H9 (cell line): ENCODE measurements around the gene CSRNP2. TPM values are rescaled to one million over a fixed set of nuclear protein-coding genes. Genes with fewer than 3 reads are reported as not detected.

Source experiments
- DNase-seq: peaks from one replicate; pipeline ENCODE4 v3.0.0-alpha.2; 2017
- H2AFZ ChIP-seq: one replicate; pipeline ENCODE4 v1.6.1; 2013; ENCODE audit warnings: mild to moderate bottlenecking, low read length, control low read depth, moderate library complexity
- H2AK5ac ChIP-seq: 2 replicates; pipeline ENCODE4 v1.6.1; 2013; ENCODE audit warnings: low read length, control low read depth, mixed read lengths; ENCODE audit not compliant: insufficient read length
- H2BK120ac ChIP-seq: one replicate; pipeline ENCODE4 v1.6.1; 2013; ENCODE audit warnings: low read depth, mild to moderate bottlenecking, low read length, control low read depth, inconsistent platforms; ENCODE audit not compliant: poor library complexity, severe bottlenecking
- H2BK12ac ChIP-seq: 2 replicates; pipeline ENCODE4 v1.6.1; 2013; ENCODE audit warnings: low read length, control low read depth, mixed read lengths, low read depth; ENCODE audit not compliant: insufficient read length
- H2BK15ac ChIP-seq: 2 replicates; pipeline ENCODE4 v1.6.1; 2013; ENCODE audit warnings: low read depth, low read length, control low read depth
- H2BK20ac ChIP-seq: one replicate; pipeline ENCODE4 v1.6.1; 2013; ENCODE audit warnings: low read depth, mild to moderate bottlenecking, low read length, control low read depth, inconsistent platforms; ENCODE audit not compliant: poor library complexity, severe bottlenecking
- H2BK5ac ChIP-seq: 2 replicates; pipeline ENCODE4 v1.6.1; 2013; ENCODE audit warnings: low read length, control low read depth, mixed read lengths; ENCODE audit not compliant: insufficient read length
- H3K14ac ChIP-seq: 2 replicates; pipeline ENCODE4 v1.6.1; 2013; ENCODE audit warnings: low read length, control low read depth; ENCODE audit not compliant: insufficient read depth
- H3K18ac ChIP-seq: 2 replicates; pipeline ENCODE4 v1.6.1; 2013; ENCODE audit warnings: low read depth, mild to moderate bottlenecking, mixed read lengths, low read length, control low read depth; ENCODE audit not compliant: insufficient read length
- H3K23ac ChIP-seq: 2 replicates; pipeline ENCODE4 v1.6.1; 2013; ENCODE audit warnings: low read length, control low read depth, mixed read lengths, low read depth; ENCODE audit not compliant: insufficient read length
- H3K23me2 ChIP-seq: 2 replicates; pipeline ENCODE4 v1.6.1; 2013; ENCODE audit warnings: low read depth, mild to moderate bottlenecking, mixed read lengths, low read length, control low read depth; ENCODE audit not compliant: insufficient read length, poor library complexity, severe bottlenecking
- H3K27ac ChIP-seq: 2 replicates; pipeline ENCODE4 v1.5.1; 2013; ENCODE audit warnings: low read length, control low read depth, mixed read lengths, low read depth; ENCODE audit not compliant: insufficient read length
- H3K27me3 ChIP-seq: 2 replicates; pipeline ENCODE4 v1.6.1; 2013; ENCODE audit warnings: low read length, control low read depth, inconsistent platforms; ENCODE audit not compliant: insufficient read depth
- H3K4ac ChIP-seq: 2 replicates; pipeline ENCODE4 v1.6.1; 2013; ENCODE audit warnings: low read depth, mild to moderate bottlenecking, control low read depth, inconsistent platforms, low read length, moderate library complexity
- H3K4me1 ChIP-seq: 2 replicates; pipeline ENCODE4 v1.6.1; 2013; ENCODE audit warnings: low read length, control low read depth, inconsistent platforms; ENCODE audit not compliant: insufficient read depth
- H3K4me2 ChIP-seq: 2 replicates; pipeline ENCODE4 v1.6.1; 2013; ENCODE audit warnings: low read length, control low read depth, mixed read lengths; ENCODE audit not compliant: insufficient read length, insufficient read depth
- H3K56ac ChIP-seq: 2 replicates; pipeline ENCODE4 v1.6.1; 2013; ENCODE audit warnings: low read depth, mild to moderate bottlenecking, mixed read lengths, low read length, control low read depth; ENCODE audit not compliant: insufficient read length
- H3K79me1 ChIP-seq: 2 replicates; pipeline ENCODE4 v1.6.1; 2013; ENCODE audit warnings: low read depth, mild to moderate bottlenecking, moderate library complexity, low read length, control low read depth, inconsistent platforms; ENCODE audit not compliant: insufficient read depth, poor library complexity, severe bottlenecking
- H3K79me2 ChIP-seq: 2 replicates; pipeline ENCODE4 v1.6.1; 2013; ENCODE audit warnings: low read length, control low read depth, inconsistent platforms; ENCODE audit not compliant: insufficient read depth
- H3K9ac ChIP-seq: 2 replicates; pipeline ENCODE4 v1.6.1; 2013; ENCODE audit warnings: low read length, control low read depth, mixed read lengths; ENCODE audit not compliant: insufficient read length; ENCODE audit errors: extremely low read depth
- H3K9me3 ChIP-seq: one replicate; pipeline ENCODE4 v1.6.1; 2013; ENCODE audit warnings: low read depth, low read length, inconsistent platforms; ENCODE audit not compliant: control insufficient read depth
- H3T11ph ChIP-seq: one replicate; pipeline ENCODE4 v1.6.1; 2013; ENCODE audit warnings: mild to moderate bottlenecking, low read length, control low read depth, inconsistent platforms
- H4K20me1 ChIP-seq: one replicate; pipeline ENCODE4 v1.6.1; 2013; ENCODE audit not compliant: control insufficient read depth, insufficient read length, insufficient read depth
- H4K5ac ChIP-seq: 2 replicates; pipeline ENCODE4 v1.6.1; 2013; ENCODE audit warnings: low read depth, mild to moderate bottlenecking, mixed read lengths, low read length, control low read depth; ENCODE audit not compliant: insufficient read length
- H4K8ac ChIP-seq: replicated peaks from 2 replicates; pipeline ENCODE4 v1.6.1; 2013; ENCODE audit warnings: low read length, control low read depth, mixed read lengths, low read depth; ENCODE audit not compliant: insufficient read length
- H4K91ac ChIP-seq: 2 replicates; pipeline ENCODE4 v1.6.1; 2013; ENCODE audit warnings: low read depth, mild to moderate bottlenecking, moderate library complexity, mixed read lengths, low read length, control low read depth; ENCODE audit not compliant: insufficient read length
- H3K27ac Mint-ChIP-seq, 3 experiments: 2 replicates in 2 of 3; 3 replicates in 1 of 3; pipeline ENCODE4 v1.8.0; 2020 to 2021; ENCODE audit warnings: mixed read lengths in 3 of 3, mild to moderate bottlenecking in 1 of 3, moderate library complexity in 1 of 3
- H3K27me3 Mint-ChIP-seq: 2 replicates; pipeline ENCODE4 v1.8.0; 2021; ENCODE audit warnings: low read depth, mild to moderate bottlenecking, moderate library complexity, mixed read lengths
- H3K36me3 Mint-ChIP-seq, 3 experiments: 2 replicates in 2 of 3; 3 replicates in 1 of 3; pipeline ENCODE4 v1.8.0; 2020 to 2021; ENCODE audit warnings: low read depth in 3 of 3, mixed read lengths in 3 of 3; ENCODE audit not compliant: insufficient read depth in 1 of 3
- H3K4me1 Mint-ChIP-seq, 2 experiments: 2 replicates each; pipeline ENCODE4 v1.8.0; 2020; ENCODE audit warnings: mixed read lengths in 2 of 2
- H3K4me3 Mint-ChIP-seq, 2 experiments: 2 replicates in 1 of 2; 3 replicates in 1 of 2; pipeline ENCODE4 v1.8.0; 2020 to 2021; ENCODE audit warnings: mild to moderate bottlenecking in 2 of 2, mixed read lengths in 2 of 2, moderate library complexity in 1 of 2
- H3K9me3 Mint-ChIP-seq, 2 experiments: 2 replicates in 1 of 2; 3 replicates in 1 of 2; pipeline ENCODE4 v1.8.0; 2020; ENCODE audit warnings: mild to moderate bottlenecking in 2 of 2, mixed read lengths in 2 of 2, moderate library complexity in 1 of 2
- CTCF ChIP-seq: fragments of 200-600 bp; sonication (generic); conservative IDR thresholded peaks from 3 replicates; pipeline ENCODE4 v1.8.0; 2021; ENCODE audit warnings: antibody characterized with exemption, mild to moderate bottlenecking
- WGBS: extraction: QIAGEN DNeasy Blood & Tissue Kit; methylation state at CpG from one replicate; pipeline ENCODE4 v1.1.7; 2013; ENCODE audit warnings: missing lambda C conversion rate, low lambda C conversion rate, mixed read lengths; ENCODE audit not compliant: insufficient read length; ENCODE audit errors: extremely low coverage; 5-methylcytosine and 5-hydroxymethylcytosine counted together
- total RNA-seq: library from RNA; stranded (reverse); gene quantifications from 2 replicates; pipeline ENCODE4 v1.2.1, GENCODE V29; 2021

The CSRNP2 gene
- total RNA-seq, 1 experiment from 2014 or later = 38.6 TPM

GRCh38 chr12:51025836-51026638 lies 57.4 kb downstream of the CSRNP2 start, which contains the start of gene SLC11A2:
SLC11A2 (minus strand) TSS chr12:51026384; CDS start chr12:51010728, 15,656 bp downstream.
- H3K36me3 Mint-ChIP-seq = no peaks in the 10 kb centered on the region
- peak within 1 kb of the TSS; percentile 78 to 92 for H3K4me3 Mint-ChIP-seq
- Histone ChIP-seq H4K8ac (no peak within 1 kb of the TSS), H3K79me2 (peaks cover 7% of the 10 kb centered on the region), H4K5ac (no peak within 1 kb of the TSS), H3T11ph (no peak within 1 kb of the TSS), H2BK12ac (no peak within 1 kb of the TSS), H3K14ac (peak within 1 kb of the TSS; percentile 97), H3K27me3 (no peaks in the 10 kb centered on the region), H3K4ac (no peak within 1 kb of the TSS), H2AK5ac (no peak within 1 kb of the TSS), H3K4me1 (peaks cover 3% of the 10 kb centered on the region; the same call in 1 of the 2 replicates), H2BK5ac (no peak within 1 kb of the TSS), H2AFZ (no peak within 1 kb of the TSS), H2BK15ac (no peak within 1 kb of the TSS; the same call in 1 of the 2 replicates), H4K20me1 (no peaks in the 10 kb centered on the region), H3K23me2 (peaks cover 5% of the 10 kb centered on the region), H2BK20ac (no peak within 1 kb of the TSS), H3K23ac (no peak within 1 kb of the TSS), H3K9ac (peak within 1 kb of the TSS; percentile 76), H3K9me3 (no peaks in the 10 kb centered on the region), H3K27ac (peak within 1 kb of the TSS; percentile 25), H3K18ac (peak within 1 kb of the TSS; percentile 94), H3K56ac (no peak within 1 kb of the TSS), H2BK120ac (no peak within 1 kb of the TSS), H3K4me2 (peak within 1 kb of the TSS; percentile 92), H4K91ac (no peak within 1 kb of the TSS), H3K79me1 (no peaks in the 10 kb centered on the region)
- TF ChIP-seq CTCF = peak; percentile 15; the same call in 1 of the 3 replicates
- H3K4me1 Mint-ChIP-seq = peaks cover 50% of the 10 kb centered on the region in 2 experiments
- peak within 1 kb of the TSS; percentile 95 to 97 (median 95) for H3K27ac Mint-ChIP-seq
- no peaks in the 10 kb centered on the region for H3K9me3 Mint-ChIP-seq
- H3K27me3 Mint-ChIP-seq = peaks cover 4% of the 10 kb centered on the region
- peak; percentile 99 for DNase-seq
- no CpG with 5 or more reads among the region's 74 CpGs for WGBS
